GM18507 (cell line): Measurements from ENCODE around the gene COPZ2.
A peak's percentile ranks its signal among the peaks of the same experiment; 100 is the strongest.
"Not testable (repeated sequence)": the region's sequence is repeated elsewhere in the genome, so short reads cannot be mapped to it uniquely, and the experiment has no call there.

Experiments
- DNase-seq: peaks from one replicate; pipeline ENCODE4 v3.0.0; 2011; ENCODE audit warnings: low read depth; ENCODE audit not compliant: insufficient read length; ENCODE audit errors: extremely low spot score
- FAIRE-seq: peaks from 2 replicates; lab custom pipeline; 2011; peaks lifted over from hg19 to GRCh38; lab: Jason Lieb, UNC

Gene COPZ2

GRCh38 chr17:48038687-48039086 is 1.1 kb upstream of the COPZ2 start:
- DNase-seq, result no peak
- no peak for FAIRE-seq

DNA sequence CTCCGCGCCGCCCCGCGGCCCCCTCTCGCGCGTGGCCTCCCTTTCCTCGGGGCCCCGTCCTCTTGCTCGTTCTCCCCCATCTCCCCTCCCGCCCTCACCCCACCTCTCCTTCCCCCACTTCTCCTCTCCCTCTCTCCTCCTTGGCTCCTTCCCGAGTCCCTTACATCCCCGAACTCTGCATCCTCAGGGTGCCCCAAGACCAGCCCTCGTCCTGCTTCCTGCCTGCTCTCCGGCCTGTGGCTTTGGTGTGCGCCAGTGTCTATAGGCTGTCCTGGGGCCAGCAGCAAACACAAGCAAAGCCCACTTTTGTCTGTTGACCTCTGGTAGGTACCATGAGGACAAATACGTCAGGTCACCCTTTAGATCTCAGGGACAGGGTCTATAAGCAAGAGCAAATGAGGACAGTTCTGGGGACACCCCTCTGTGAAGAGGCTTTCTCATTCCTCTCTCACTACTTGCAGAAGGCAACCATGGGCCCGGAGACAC is 284 bp upstream of the COPZ2 start:
- FAIRE-seq, result no peak
- DNase-seq, result no peak

DNA sequence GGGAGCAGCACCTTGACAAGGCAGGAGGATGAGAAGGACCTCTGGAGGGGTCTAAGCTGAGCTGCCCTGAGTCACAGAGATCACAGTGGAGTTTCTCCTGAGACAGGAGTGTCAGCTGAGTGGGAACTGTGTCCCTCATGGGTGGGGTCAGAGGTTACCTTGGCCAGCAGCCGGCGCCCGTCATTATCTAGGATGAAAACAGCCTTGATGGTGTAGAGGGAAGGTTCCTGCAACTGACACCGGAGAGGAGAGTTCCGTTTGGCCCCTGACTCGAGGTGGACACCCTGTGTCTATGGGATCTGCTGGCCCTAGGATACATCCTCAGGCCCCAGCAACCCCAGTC is 933 bp downstream of the COPZ2 start:
- no peak for FAIRE-seq
- DNase-seq, result no peak

DNA sequence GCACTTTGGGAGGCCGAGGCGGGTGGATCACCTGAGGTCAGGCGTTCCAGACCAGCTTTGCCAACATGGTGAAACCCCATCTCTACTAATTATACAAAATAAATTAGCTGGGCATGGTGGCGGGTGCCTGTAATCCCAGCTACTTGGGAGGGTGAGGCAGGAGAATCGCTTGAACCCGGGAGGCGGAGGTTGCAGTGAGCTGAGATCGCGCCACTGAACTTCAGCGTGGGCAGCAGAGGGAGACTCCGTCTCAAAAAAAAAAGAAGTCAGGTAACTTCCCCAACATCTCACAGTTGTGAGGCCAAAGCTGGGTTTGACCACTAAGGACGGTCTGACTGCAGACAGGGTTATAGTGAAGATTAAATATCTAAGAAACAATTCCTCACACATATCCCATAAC is 2.9 kb downstream of the COPZ2 start:
- not testable (repeated sequence) for DNase-seq, FAIRE-seq

DNA sequence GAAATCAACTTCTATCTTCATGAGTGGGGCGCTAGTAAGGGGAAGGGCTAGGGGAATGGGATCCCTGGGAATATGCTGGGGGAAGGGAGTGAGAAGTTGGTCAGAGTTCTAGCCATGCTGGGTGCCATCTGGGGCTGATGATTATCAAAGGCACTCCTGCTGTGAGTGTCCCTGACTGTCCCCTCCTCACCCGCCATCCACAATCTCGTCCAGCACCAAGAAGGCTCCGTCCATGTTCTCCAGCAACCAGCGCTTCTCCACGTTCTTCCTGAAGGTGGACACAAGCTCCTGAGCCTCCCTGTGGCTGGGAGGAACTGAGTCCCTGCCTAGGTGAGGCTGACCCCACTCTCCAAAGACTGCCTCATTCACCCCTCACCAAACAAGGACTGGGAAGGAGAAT is 5.6 kb downstream of the COPZ2 start:
- FAIRE-seq, result no peak
- DNase-seq, result no peak

DNA sequence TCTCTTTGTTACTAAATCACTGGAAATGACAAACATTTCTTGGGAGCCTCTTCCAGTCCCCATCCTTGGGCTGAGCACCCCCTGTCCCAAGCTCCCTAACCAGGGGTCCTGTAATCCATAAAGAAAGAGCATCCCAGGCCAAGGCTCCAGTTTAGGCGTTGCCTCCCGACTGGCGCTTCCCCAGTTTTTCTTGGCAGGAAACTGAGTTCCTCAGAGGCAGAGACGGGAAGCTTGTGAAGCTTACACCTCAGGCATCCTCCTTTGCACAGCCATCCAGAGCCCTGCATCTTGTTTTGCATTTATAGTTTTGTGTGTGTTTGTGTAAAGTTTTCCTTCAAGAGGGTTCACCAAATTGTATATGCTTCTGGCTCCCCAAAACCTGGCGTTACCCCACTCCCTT is 7.1 kb downstream of the COPZ2 start:
- DNase-seq (no peak), FAIRE-seq (no peak)

- FAIRE-seq (no peak), DNase-seq (no peak)
Observed at GRCh38 chr17:48028736-48029135, 8.9 kb downstream of the COPZ2 start.

DNA sequence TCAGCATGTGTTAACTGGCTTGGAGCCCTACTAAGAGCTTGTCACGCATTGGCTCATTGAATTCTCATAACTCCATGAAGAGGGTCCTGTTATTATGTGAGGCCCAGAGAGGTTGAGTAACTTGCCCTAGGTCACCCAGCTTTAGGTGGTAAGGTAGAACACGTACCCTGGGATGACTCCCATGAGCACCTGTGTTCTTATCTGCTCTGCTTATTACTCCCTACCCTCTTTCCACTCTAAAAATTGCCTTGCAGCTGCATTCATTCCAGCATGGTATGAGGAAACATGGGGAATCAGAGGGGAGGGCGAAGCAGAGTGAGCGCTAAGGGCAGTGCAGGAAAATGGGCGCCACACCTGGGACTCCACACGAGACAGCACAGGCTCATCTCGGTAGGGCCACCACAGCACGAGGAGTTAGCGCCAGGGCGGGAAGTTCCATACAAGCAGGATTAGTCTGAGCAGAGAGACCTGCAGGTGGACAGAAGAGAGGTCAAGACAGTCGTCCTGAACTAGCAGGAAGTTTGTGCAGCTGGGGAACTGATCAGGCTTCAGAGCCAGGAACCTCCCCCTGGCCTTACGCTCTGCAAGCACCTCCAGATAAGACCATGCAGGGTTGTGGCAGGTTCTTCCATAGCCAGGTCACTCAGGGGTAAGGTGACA is 10.1 kb downstream of the COPZ2 start:
- FAIRE-seq (no peak), DNase-seq (no peak)

- DNase-seq, result no peak
- FAIRE-seq, result peak; percentile 73
Observed at GRCh38 chr17:48026502-48027321, 10.9 kb downstream of the COPZ2 start.

- DNase-seq (no peak), FAIRE-seq (no peak)
Observed at GRCh38 chr17:48025904-48026501, 11.6 kb downstream of the COPZ2 start.

- DNase-seq (peak; percentile 93), FAIRE-seq (peak; percentile 96)
Observed at GRCh38 chr17:48025040-48025903, 12.3 kb downstream of the COPZ2 start.

DNA sequence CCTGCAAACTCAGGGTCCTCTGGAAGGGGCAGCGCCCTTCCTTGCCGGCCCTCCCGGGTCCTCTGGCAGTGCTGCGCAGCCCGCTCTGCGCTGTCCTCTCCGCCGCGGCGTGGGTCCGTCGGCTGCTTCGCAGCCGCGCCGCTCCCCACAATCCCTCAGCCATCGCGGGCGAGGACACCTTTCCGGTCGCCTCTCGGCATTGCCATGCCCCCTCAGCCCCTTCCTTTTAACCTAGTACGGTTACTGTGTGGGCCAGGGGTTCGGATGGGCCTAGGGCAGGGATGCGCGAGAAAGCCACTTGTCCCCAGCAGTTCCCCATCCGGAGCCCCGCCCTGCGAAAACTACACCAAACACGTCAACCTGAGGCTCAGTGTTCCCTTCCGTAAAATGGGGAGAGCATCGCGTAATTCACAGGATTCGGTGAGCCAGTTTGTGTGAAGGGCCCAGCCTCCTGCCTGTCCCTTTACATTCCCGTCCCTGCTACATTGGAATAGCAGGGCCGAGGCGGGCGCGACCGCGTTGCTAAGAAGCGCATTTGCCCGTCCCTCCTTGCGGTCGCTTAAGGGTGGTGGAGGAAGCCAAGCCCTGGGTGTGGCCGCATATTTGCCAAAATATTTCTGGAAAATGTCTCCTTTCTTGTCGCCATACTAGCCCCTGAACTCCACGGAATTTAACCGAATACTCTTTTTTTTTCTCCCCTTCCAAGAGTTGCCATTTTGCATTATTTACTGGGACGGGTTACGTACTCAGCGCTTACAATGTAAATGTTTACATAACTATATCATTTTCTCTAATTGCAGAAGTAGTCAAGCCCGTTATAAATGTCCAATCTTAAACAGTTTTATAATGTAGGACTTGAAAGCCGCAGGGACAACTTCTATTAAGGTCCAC is 13.2 kb downstream of the COPZ2 start:
- FAIRE-seq (peak; percentile 42), DNase-seq (no peak)

GRCh38 chr17:48023400-48024148 is 14.0 kb downstream of the COPZ2 start:
- no peak for DNase-seq
- no peak for FAIRE-seq

DNA sequence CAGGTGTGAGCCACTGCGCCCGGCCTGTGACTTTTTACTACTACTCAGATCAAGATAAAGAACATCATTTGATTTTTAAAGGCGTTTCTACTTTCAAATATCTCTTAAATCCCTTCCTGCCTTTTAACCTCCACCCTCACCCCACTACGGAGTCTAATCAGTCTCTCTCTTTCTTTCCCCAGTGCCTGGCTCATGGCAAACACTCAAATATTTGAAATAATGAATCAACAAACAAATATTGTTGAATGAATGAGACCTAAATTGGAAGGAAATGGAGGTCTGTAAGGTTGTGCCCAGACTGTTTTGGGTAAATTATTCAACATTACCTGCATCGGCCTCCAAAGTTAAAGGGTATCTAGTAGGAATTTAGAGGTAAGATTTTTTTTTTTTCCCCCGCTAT is 14.7 kb downstream of the COPZ2 start:
- FAIRE-seq, result no peak

DNA sequence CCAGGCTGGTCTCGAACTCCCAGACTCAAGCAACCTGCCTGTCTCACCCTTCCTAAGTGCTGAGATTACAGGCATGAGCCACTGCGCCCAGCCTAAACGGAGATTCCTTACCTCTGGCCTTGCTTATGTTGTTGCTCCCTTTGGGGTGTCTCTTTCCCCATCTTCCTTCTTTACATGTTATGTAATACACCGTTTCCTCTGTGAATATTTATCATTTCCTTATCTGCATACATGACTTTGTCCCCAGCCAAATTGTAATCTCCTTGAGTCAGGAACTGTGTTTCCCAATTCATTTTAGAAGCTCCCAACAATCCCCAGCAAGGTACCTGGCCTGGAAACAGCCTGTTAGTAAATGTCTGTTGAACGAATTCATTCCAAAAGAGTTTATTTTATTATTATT is 15.7 kb downstream of the COPZ2 start:
- no peak for FAIRE-seq
- no peak for DNase-seq

More for the DNA sequence above, 14.7 kb downstream of the COPZ2 start:
- DNase-seq, result no peak

GRCh38 chr17:48017817-48018158 is 19.8 kb downstream of the COPZ2 start:
- not testable (repeated sequence) for FAIRE-seq, DNase-seq

GRCh38 chr17:48016112-48016511 is 21.5 kb downstream of the COPZ2 start:
- DNase-seq, result no peak
- no peak for FAIRE-seq

- no peak for FAIRE-seq
- no peak for DNase-seq
Observed at GRCh38 chr17:48014595-48015111, 22.9 kb downstream of the COPZ2 start.
